Measurements from ENCODE around the gene KRTAP5-5.
"Not testable (repeated sequence)": the region's sequence is repeated elsewhere in the genome, so short reads cannot be mapped to it uniquely, and the experiment has no call there.

Gene KRTAP5-5

GRCh38 chr11:1586699-1587098 is 42.9 kb upstream of the KRTAP5-5 start:
- no peaks in the 10 kb centered on the region for H3K4me1 ChIP-seq (ENCODE audit: insufficient read depth, low read length, severe bottlenecking)
- H3K4me3 ChIP-seq (ENCODE audit: low read depth, low read length, poor library complexity, severe bottlenecking) = no peak overlapping the region
- H3K27ac ChIP-seq (ENCODE audit: low read depth, low read length, poor library complexity, severe bottlenecking) = no peak overlapping the region
- TF ChIP-seq CTCF (IDR thresholded peaks at IDR 0.05; ENCODE audit: low read length) (no peak), EZH2 (IDR thresholded peaks at IDR 0.05; ENCODE audit: borderline replicate concordance, low read length) (no peak)
- no peaks in the 10 kb centered on the region for H3F3A ChIP-seq (ENCODE audit: insufficient read depth, low read length)
- H2AFZ ChIP-seq (ENCODE audit: low read length) = no peak overlapping the region
- H3K4me2 ChIP-seq (ENCODE audit: low read length) = no peak overlapping the region
- H4K20me1 ChIP-seq (ENCODE audit: insufficient read depth, low read length) = no peaks in the 10 kb centered on the region
- no peak overlapping the region for H3K9ac ChIP-seq (ENCODE audit: low read length)
- H3K79me2 ChIP-seq (ENCODE audit: insufficient read depth, low read length) = no peaks in the 10 kb centered on the region
- H3K36me3 ChIP-seq (ENCODE audit: insufficient read depth, low read length) = no peaks in the 10 kb centered on the region
- H3K27me3 ChIP-seq (ENCODE audit: insufficient read depth, low read length) = no peaks in the 10 kb centered on the region
- no peaks in the 10 kb centered on the region for H3K9me3 ChIP-seq (ENCODE audit: low read length)
- H3K9me2 ChIP-seq (ENCODE audit: low read depth, low read length) = no peaks in the 10 kb centered on the region

GRCh38 chr11:1589191-1589963 is 40.2 kb upstream of the KRTAP5-5 start:
- not testable (repeated sequence) for H3K27ac ChIP-seq (ENCODE audit: low read depth, low read length, poor library complexity, severe bottlenecking); H3K9ac ChIP-seq (ENCODE audit: low read length); H3K9me2 ChIP-seq (ENCODE audit: low read depth, low read length); H3K9me3 ChIP-seq (ENCODE audit: low read length); H3K27me3 ChIP-seq (ENCODE audit: insufficient read depth, low read length); H3K4me1 ChIP-seq (ENCODE audit: insufficient read depth, low read length, severe bottlenecking); H2AFZ ChIP-seq (ENCODE audit: low read length); H3K36me3 ChIP-seq (ENCODE audit: insufficient read depth, low read length); H3K4me3 ChIP-seq (ENCODE audit: low read depth, low read length, poor library complexity, severe bottlenecking); H3K4me2 ChIP-seq (ENCODE audit: low read length); H3F3A ChIP-seq (ENCODE audit: insufficient read depth, low read length); H4K20me1 ChIP-seq (ENCODE audit: insufficient read depth, low read length); H3K79me2 ChIP-seq (ENCODE audit: insufficient read depth, low read length)

DNA sequence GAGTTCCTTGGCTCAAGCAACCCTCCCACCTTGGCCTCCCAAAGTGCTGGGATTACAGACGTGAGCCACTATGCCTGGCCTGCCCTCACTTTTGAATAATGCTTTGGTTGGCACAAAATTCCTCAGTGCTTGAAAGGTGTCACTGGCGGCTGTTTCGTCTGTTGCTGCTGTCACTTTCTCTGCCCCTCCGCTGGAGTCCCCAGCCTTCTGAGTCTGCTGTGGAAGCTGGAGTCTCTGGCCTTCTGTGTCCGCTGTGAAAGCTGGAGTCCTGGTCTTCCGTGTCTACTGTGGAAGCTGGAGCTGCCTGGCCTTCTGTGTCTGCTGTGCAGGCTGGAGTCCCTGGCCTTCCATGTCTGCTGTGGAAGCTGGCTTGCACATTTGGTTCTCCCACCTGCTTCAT is 39.6 kb upstream of the KRTAP5-5 start:
- no peak overlapping the region for H3K4me2 ChIP-seq (ENCODE audit: low read length)
- H3F3A ChIP-seq (ENCODE audit: insufficient read depth, low read length) = no peaks in the 10 kb centered on the region
- H3K36me3 ChIP-seq (ENCODE audit: insufficient read depth, low read length) = no peaks in the 10 kb centered on the region
- H3K4me1 ChIP-seq (ENCODE audit: insufficient read depth, low read length, severe bottlenecking) = no peaks in the 10 kb centered on the region
- H3K27me3 ChIP-seq (ENCODE audit: insufficient read depth, low read length) = peaks cover 5% of the 10 kb centered on the region; the same call in 1 of the 2 replicates
- no peaks in the 10 kb centered on the region for H3K9me2 ChIP-seq (ENCODE audit: low read depth, low read length)
- no peaks in the 10 kb centered on the region for H3K79me2 ChIP-seq (ENCODE audit: insufficient read depth, low read length)
- no peaks in the 10 kb centered on the region for H3K9me3 ChIP-seq (ENCODE audit: low read length)
- no peak overlapping the region for H2AFZ ChIP-seq (ENCODE audit: low read length)
- no peaks in the 10 kb centered on the region for H4K20me1 ChIP-seq (ENCODE audit: insufficient read depth, low read length)
- no peak overlapping the region for H3K9ac ChIP-seq (ENCODE audit: low read length)
- no peak overlapping the region for H3K27ac ChIP-seq (ENCODE audit: low read depth, low read length, poor library complexity, severe bottlenecking)
- TF ChIP-seq CTCF (IDR thresholded peaks at IDR 0.05; ENCODE audit: low read length) = no peak
- TF ChIP-seq EZH2 (IDR thresholded peaks at IDR 0.05; ENCODE audit: borderline replicate concordance, low read length) = no peak
- no peak overlapping the region for H3K4me3 ChIP-seq (ENCODE audit: low read depth, low read length, poor library complexity, severe bottlenecking)

DNA sequence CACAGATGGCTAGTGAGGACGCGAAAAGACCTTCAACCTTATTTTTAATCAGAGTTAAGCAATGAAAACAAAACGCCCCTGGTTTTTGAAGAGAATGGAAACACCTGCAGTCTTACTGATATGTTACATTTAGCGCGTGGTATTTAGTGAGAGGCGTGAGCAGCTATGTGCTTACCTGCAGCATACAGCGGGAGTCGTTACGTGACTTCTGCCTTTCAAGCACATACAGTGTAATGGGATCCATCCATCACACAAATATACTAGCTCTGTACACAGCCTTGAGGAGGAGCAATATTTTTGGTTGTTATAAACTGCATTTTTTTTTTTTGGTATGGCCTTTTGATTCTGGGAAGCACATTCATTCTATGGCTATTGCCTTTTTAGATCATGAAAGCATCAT is 36.9 kb upstream of the KRTAP5-5 start:
- no peaks in the 10 kb centered on the region for H4K20me1 ChIP-seq (ENCODE audit: insufficient read depth, low read length)
- no peak for TF ChIP-seq CTCF (IDR thresholded peaks at IDR 0.05; ENCODE audit: low read length)
- no peak for TF ChIP-seq EZH2 (IDR thresholded peaks at IDR 0.05; ENCODE audit: borderline replicate concordance, low read length)

DNA sequence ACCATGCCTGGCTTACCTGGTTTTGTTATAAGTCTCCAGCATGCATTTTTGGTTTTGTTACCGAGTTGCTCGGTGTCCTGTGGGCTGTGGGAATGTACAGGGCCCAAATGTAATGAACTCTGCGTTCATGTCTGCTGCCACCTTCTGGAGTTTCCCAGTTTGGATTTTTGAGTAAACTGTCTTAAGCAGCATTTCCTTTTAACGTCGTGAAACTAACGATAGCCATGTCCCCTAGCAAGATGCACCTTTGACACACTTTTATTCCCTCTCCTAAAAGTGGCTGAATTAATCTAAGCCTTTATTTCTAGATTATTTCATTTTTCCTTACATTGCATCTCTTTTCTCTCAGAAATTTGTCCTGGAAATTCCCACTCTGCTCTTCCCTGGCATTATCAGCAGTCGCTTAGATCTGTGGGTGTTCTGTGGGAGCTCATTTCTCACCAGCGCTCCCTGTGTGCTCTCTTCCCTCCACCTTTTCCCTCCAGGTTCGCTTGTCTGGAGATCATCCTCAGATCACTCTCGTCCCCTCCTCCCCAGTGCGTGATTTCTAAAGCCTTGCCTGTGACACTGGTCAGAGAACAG is 33.5 kb upstream of the KRTAP5-5 start:
- H3K4me2 ChIP-seq (ENCODE audit: low read length); H3K27me3 ChIP-seq (ENCODE audit: insufficient read depth, low read length); H3K27ac ChIP-seq (ENCODE audit: low read depth, low read length, poor library complexity, severe bottlenecking); H3K9me2 ChIP-seq (ENCODE audit: low read depth, low read length); H3K9me3 ChIP-seq (ENCODE audit: low read length); H3K4me1 ChIP-seq (ENCODE audit: insufficient read depth, low read length, severe bottlenecking); H3K36me3 ChIP-seq (ENCODE audit: insufficient read depth, low read length); H3F3A ChIP-seq (ENCODE audit: insufficient read depth, low read length); H4K20me1 ChIP-seq (ENCODE audit: insufficient read depth, low read length); H2AFZ ChIP-seq (ENCODE audit: low read length); H3K4me3 ChIP-seq (ENCODE audit: low read depth, low read length, poor library complexity, severe bottlenecking); H3K79me2 ChIP-seq (ENCODE audit: insufficient read depth, low read length); H3K9ac ChIP-seq (ENCODE audit: low read length): not testable (repeated sequence)

More for the DNA sequence above, 36.9 kb upstream of the KRTAP5-5 start:
- H3K27me3 ChIP-seq (ENCODE audit: insufficient read depth, low read length) = peaks cover 5% of the 10 kb centered on the region; the same call in 1 of the 2 replicates
- no peak overlapping the region for H3K4me3 ChIP-seq (ENCODE audit: low read depth, low read length, poor library complexity, severe bottlenecking)
- H2AFZ ChIP-seq (ENCODE audit: low read length) = no peak overlapping the region
- H3K9me2 ChIP-seq (ENCODE audit: low read depth, low read length) = no peaks in the 10 kb centered on the region
- no peak overlapping the region for H3K27ac ChIP-seq (ENCODE audit: low read depth, low read length, poor library complexity, severe bottlenecking)
- no peak overlapping the region for H3K9ac ChIP-seq (ENCODE audit: low read length)
- no peaks in the 10 kb centered on the region for H3K4me1 ChIP-seq (ENCODE audit: insufficient read depth, low read length, severe bottlenecking)
- H3F3A ChIP-seq (ENCODE audit: insufficient read depth, low read length) = no peaks in the 10 kb centered on the region
- no peaks in the 10 kb centered on the region for H3K79me2 ChIP-seq (ENCODE audit: insufficient read depth, low read length)
- no peaks in the 10 kb centered on the region for H3K36me3 ChIP-seq (ENCODE audit: insufficient read depth, low read length)
- H3K9me3 ChIP-seq (ENCODE audit: low read length) = no peaks in the 10 kb centered on the region
- H3K4me2 ChIP-seq (ENCODE audit: low read length) = no peak overlapping the region

All from OCI-LY1 (cell line).